A673 (cell line): ENCODE measurements around the gene S100A14. TPM values are rescaled to one million over a fixed set of nuclear protein-coding genes. Genes with fewer than 3 reads are reported as not detected.

Experiments
- BruUV-seq: library from RNA; stranded (reverse); fragments of 400-500 nt; replicated peaks from 2 replicates; lab custom pipeline; 2021; lab: Mats Ljungman, UMichigan
- CTCF ChIA-PET: fragments of 300-600 bp; sonication (Branson Sonifier 250); formaldehyde crosslinking; loops from one replicate; lab custom pipeline; 2022; ENCODE audit warnings: antibody characterized with exemption; lab: Charles Lee
- POLR2A ChIA-PET: fragments of 300-600 bp; sonication (Branson Sonifier 250); formaldehyde crosslinking; loops from one replicate; lab custom pipeline; 2022; ENCODE audit warnings: antibody characterized with exemption; ENCODE audit not compliant: low non-redundant PET; lab: Charles Lee
- DNase-seq: peaks from one replicate; pipeline ENCODE4 v3.0.0-alpha.2; 2015; ENCODE audit warnings: low spot score
- H3K27ac ChIP-seq: fragments of 200-600 bp; sonication (generic); 2 replicates; pipeline ENCODE4 v1.5.1; 2016; ENCODE audit warnings: mixed run types, low read depth, mild to moderate bottlenecking, mixed read lengths, antibody characterized with exemption, low read length; ENCODE audit not compliant: poor library complexity, severe bottlenecking
- H3K27me3 ChIP-seq: fragments of 200-600 bp; sonication (generic); replicated peaks from 2 replicates; pipeline ENCODE4 v1.6.1; 2017; ENCODE audit warnings: mixed run types, low read depth, mild to moderate bottlenecking, mixed read lengths, antibody characterized with exemption, low read length; ENCODE audit not compliant: insufficient read depth, poor library complexity
- H3K36me3 ChIP-seq: fragments of 200-600 bp; sonication (generic); 2 replicates; pipeline ENCODE4 v1.6.1; 2016; ENCODE audit warnings: mixed run types, mild to moderate bottlenecking, mixed read lengths, antibody characterized with exemption, low read length; ENCODE audit not compliant: insufficient read depth, poor library complexity, severe bottlenecking
- H3K4me1 ChIP-seq: fragments of 200-600 bp; sonication (generic); 2 replicates; pipeline ENCODE4 v1.6.1; 2017; ENCODE audit warnings: mixed run types, mild to moderate bottlenecking, mixed read lengths, antibody characterized with exemption, low read length; ENCODE audit not compliant: insufficient read depth, poor library complexity, severe bottlenecking
- H3K4me3 ChIP-seq: fragments of 200-600 bp; sonication (generic); 2 replicates; pipeline ENCODE4 v1.5.1; 2016; ENCODE audit warnings: low read depth, mixed run types, mild to moderate bottlenecking, mixed read lengths, low read length; ENCODE audit not compliant: poor library complexity, severe bottlenecking
- H3K9me3 ChIP-seq: fragments of 200-600 bp; sonication (generic); 2 replicates; pipeline ENCODE4 v1.6.1; 2016; ENCODE audit warnings: mixed run types, low read depth, mild to moderate bottlenecking, mixed read lengths, antibody characterized with exemption, low read length; ENCODE audit not compliant: poor library complexity, severe bottlenecking
- CTCF ChIP-seq: fragments of 300-800, 200-600 bp; sonication (generic); conservative IDR thresholded peaks from 2 replicates; pipeline ENCODE4 v1.5.1; 2017; ENCODE audit warnings: low read depth, mild to moderate bottlenecking, antibody characterized with exemption, low read length, moderate library complexity, mixed read lengths
- EZH2 ChIP-seq: fragments of 200-600 bp; sonication (generic); IDR thresholded peaks from 2 replicates; pipeline ENCODE4 v1.6.1; 2017; ENCODE audit warnings: borderline replicate concordance, low read depth, mild to moderate bottlenecking, mixed read lengths, antibody characterized with exemption, low read length; ENCODE audit not compliant: poor library complexity, severe bottlenecking
- intact Hi-C: fragments of 100-400 bp; cut with micrococcal nuclease; formaldehyde crosslinking; loops from one replicate; pipeline ENCODE4 v1.10.0; 2022; ENCODE audit not compliant: unreplicated experiment
- total RNA-seq: library from RNA; stranded (reverse); gene quantifications from 2 replicates; pipeline ENCODE4 v1.2.3, GENCODE V29; 2021

Gene S100A14
- total RNA-seq, 1 experiment from 2014 or later: not detected

- Histone ChIP-seq H3K9me3 (no peaks in the 10 kb centered on the region), H3K4me3 (no peak overlapping the region), H3K27ac (no peak overlapping the region), H3K4me1 (peaks cover 23% of the 10 kb centered on the region), H3K27me3 (no peaks in the 10 kb centered on the region), H3K36me3 (no peaks in the 10 kb centered on the region)
- CTCF ChIA-PET: no interaction called here
- POLR2A ChIA-PET: no interaction called here
- TF ChIP-seq EZH2: no peak
- TF ChIP-seq CTCF: no peak
- intact Hi-C loops: no loop called here
- no peak for DNase-seq
- BruUV-seq: no TSS peak
Observed at GRCh38 chr1:153624965-153625611, 9.0 kb upstream of the S100A14 start.

GRCh38 chr1:153623101-153623500 is 7.0 kb upstream of the S100A14 start:
- no peak for TF ChIP-seq CTCF
- TF ChIP-seq EZH2: no peak
- intact Hi-C loops: no loop called here
- BruUV-seq: no TSS peak
- H3K4me1 ChIP-seq: peaks cover 15% of the 10 kb centered on the region
- H3K9me3 ChIP-seq: no peaks in the 10 kb centered on the region
- H3K27me3 ChIP-seq: no peaks in the 10 kb centered on the region
- H3K4me3 ChIP-seq: no peak overlapping the region
- ChIA-PET CTCF (interaction anchor here (0.7 kb wide), 1 partner anchor 69 kb away, joined by 5 read pairs; no protein-coding TSS in a partner anchor), POLR2A (no interaction called here)
- no peaks in the 10 kb centered on the region for H3K36me3 ChIP-seq
- DNase-seq: no peak
- no peak overlapping the region for H3K27ac ChIP-seq

GRCh38 chr1:153619171-153619570 is 3.0 kb upstream of the S100A14 start:
- no peak overlapping the region for H3K4me3 ChIP-seq
- DNase-seq: no peak
- H3K27me3 ChIP-seq: no peaks in the 10 kb centered on the region
- H3K27ac ChIP-seq: no peak overlapping the region
- no peak for TF ChIP-seq EZH2
- H3K36me3 ChIP-seq: no peaks in the 10 kb centered on the region
- H3K9me3 ChIP-seq: no peaks in the 10 kb centered on the region
- no peaks in the 10 kb centered on the region for H3K4me1 ChIP-seq
- no TSS peak for BruUV-seq
- ChIA-PET CTCF (interaction anchor here (0.7 kb wide), 1 partner anchor 86 kb away, joined by 4 read pairs; no protein-coding TSS in a partner anchor), POLR2A (interaction anchor here (0.7 to 1.3 kb wide), 2 partner anchors 14 to 15 kb away, joined by 3 to 7 read pairs; partner anchors contain the start of gene CHTOP)
- intact Hi-C loops: no loop called here
